Tibial nerve (tissue), 4 donors: Measurements from ENCODE around the gene TMEM239. TPM values are rescaled to one million over a fixed set of nuclear protein-coding genes. Genes with fewer than 3 reads are reported as not detected.

Experiments used
- DNase-seq, 2 donors: peaks; one replicate each; pipeline ENCODE4 v3.0.0-alpha.2; 2019; ENCODE audit warnings: low spot score in 2 of 2
- H3K27ac ChIP-seq, 4 donors: fragments of 200-600 bp; sonication (generic) in 3 of 4; one replicate each; pipeline ENCODE4 v1.5.1; 2017 to 2019; ENCODE audit warnings: mild to moderate bottlenecking in 1 of 4
- H3K27me3 ChIP-seq, 2 donors: fragments of 200-600 bp; sonication (generic) in 1 of 2; one replicate each; pipeline versions ENCODE4 v1.5.1 to v1.6.0; 2017 to 2019
- H3K36me3 ChIP-seq, 3 donors: fragments of 200-600 bp; sonication (generic); one replicate each; pipeline ENCODE4 v1.5.1; 2018 to 2019
- H3K4me1 ChIP-seq, 4 donors: fragments of 200-600 bp; sonication (generic) in 3 of 4; one replicate each; pipeline ENCODE4 v1.5.1; 2017 to 2019
- H3K4me3 ChIP-seq, 4 donors: fragments of 200-600 bp; sonication (generic) in 3 of 4; one replicate each; pipeline ENCODE4 v1.5.1; 2017 to 2019; ENCODE audit warnings: mild to moderate bottlenecking in 1 of 4, moderate library complexity in 1 of 4
- H3K9me3 ChIP-seq, 4 donors: fragments of 200-600 bp; sonication (generic) in 3 of 4; one replicate each; pipeline ENCODE4 v1.5.1; 2017 to 2019
- EP300 ChIP-seq, 2 donors: sonication (generic); formaldehyde crosslinking; IDR thresholded peaks; one replicate each; pipeline ENCODE4 v1.6.1; 2017; ENCODE audit warnings: antibody characterized with exemption in 2 of 2, mild to moderate bottlenecking in 1 of 2
- POLR2A ChIP-seq, 2 donors: fragments of 450-650 bp; IDR thresholded peaks; one replicate each; pipeline ENCODE4 v1.6.1; 2017; ENCODE audit warnings: antibody characterized with exemption in 2 of 2, mild to moderate bottlenecking in 2 of 2, moderate library complexity in 2 of 2
- WGBS, 2 donors: methylation state at CpG; one replicate each; pipeline ENCODE4 v1.1.5; 2018; 5-methylcytosine and 5-hydroxymethylcytosine counted together
- total RNA-seq, 4 donors: library from RNA; depleted of rRNA; stranded (reverse); fragments of >200 nt; gene quantifications; one replicate each; pipeline ENCODE4 v1.1.0, GENCODE V29; 2016
- TF ChIP-seq, protein P1 (sequence below), 5 experiments: fragments of 200-600 bp in 3 of 5; fragments of 450-650 bp in 2 of 5; sonication (generic) in 3 of 5; IDR thresholded peaks; one replicate each; pipeline ENCODE4 v1.5.1; 2016 to 2019; ENCODE audit warnings: antibody characterized with exemption in 5 of 5, mild to moderate bottlenecking in 3 of 5, moderate library complexity in 2 of 5

The TMEM239 gene
- total RNA-seq, 4 donors from 2014 or later: not detected

GRCh38 chr20:2793471-2793870 lies 22.7 kb upstream of the TMEM239 start:
- Histone ChIP-seq H3K36me3 (no peaks in the 10 kb centered on the region), H3K27ac (no peak overlapping the region), H3K4me1 (no peaks in the 10 kb centered on the region), H3K4me3 (no peak overlapping the region), H3K27me3 (peaks cover 0 to 38% of the 10 kb centered on the region in 2 donors), H3K9me3 (peaks cover 0 to 6% (median 0%) of the 10 kb centered on the region in 4 donors)
- DNase-seq: no peak
- 87 to 88% methylated on average over 6 of the region's 6 CpGs for WGBS, 2 donors
- TF ChIP-seq, protein P1, sequence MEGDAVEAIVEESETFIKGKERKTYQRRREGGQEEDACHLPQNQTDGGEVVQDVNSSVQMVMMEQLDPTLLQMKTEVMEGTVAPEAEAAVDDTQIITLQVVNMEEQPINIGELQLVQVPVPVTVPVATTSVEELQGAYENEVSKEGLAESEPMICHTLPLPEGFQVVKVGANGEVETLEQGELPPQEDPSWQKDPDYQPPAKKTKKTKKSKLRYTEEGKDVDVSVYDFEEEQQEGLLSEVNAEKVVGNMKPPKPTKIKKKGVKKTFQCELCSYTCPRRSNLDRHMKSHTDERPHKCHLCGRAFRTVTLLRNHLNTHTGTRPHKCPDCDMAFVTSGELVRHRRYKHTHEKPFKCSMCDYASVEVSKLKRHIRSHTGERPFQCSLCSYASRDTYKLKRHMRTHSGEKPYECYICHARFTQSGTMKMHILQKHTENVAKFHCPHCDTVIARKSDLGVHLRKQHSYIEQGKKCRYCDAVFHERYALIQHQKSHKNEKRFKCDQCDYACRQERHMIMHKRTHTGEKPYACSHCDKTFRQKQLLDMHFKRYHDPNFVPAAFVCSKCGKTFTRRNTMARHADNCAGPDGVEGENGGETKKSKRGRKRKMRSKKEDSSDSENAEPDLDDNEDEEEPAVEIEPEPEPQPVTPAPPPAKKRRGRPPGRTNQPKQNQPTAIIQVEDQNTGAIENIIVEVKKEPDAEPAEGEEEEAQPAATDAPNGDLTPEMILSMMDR (IDR thresholded peaks at IDR 0.05): no peak
- no peak for TF ChIP-seq POLR2A (IDR thresholded peaks at IDR 0.05)
- no peak for TF ChIP-seq EP300 (IDR thresholded peaks at IDR 0.05)

DNA sequence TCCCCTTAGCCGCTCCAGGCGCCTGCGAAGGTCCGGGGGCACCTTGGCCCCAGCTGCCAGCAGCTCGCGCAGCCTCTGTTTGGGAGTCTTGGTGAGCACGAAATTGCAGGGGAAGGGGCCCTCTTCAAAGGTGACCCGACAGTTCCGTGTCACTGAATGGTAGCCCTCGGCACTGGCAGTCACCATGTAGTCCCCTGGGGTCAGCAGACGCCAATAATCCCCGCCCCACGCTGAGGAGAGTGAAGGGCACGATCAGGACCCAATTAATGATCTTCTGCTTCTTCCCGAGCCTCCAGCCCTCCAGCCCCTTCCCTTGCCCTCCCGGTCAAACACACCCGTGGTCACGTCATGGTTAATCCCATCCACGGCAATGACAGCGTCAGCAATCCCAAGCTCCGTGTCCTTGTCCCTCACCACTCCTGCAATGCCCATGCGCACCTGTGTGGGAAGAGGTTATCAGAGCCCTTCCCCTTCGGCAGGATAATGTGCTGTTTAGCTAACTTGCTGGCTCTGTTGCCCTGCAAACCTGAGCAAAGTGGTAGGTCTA lies 21.9 kb upstream of the TMEM239 start:
- H3K27ac ChIP-seq: no peak overlapping the region
- peaks cover 0 to 6% (median 0%) of the 10 kb centered on the region in 4 donors for H3K9me3 ChIP-seq
- DNase-seq: no peak
- TF ChIP-seq, protein P1 (IDR thresholded peaks at IDR 0.05): no peak
- TF ChIP-seq EP300 (IDR thresholded peaks at IDR 0.05) (no peak), POLR2A (IDR thresholded peaks at IDR 0.05) (no peak)
- no peaks in the 10 kb centered on the region for H3K36me3 ChIP-seq
- no peak overlapping the region for H3K4me3 ChIP-seq
- peaks cover 0 to 42% of the 10 kb centered on the region in 2 donors for H3K27me3 ChIP-seq
- H3K4me1 ChIP-seq: peaks cover 0 to 2% (median 0%) of the 10 kb centered on the region in 4 donors
- WGBS, 2 donors: 78% methylated on average over 17 to 23 of the region's 23 CpGs

DNA sequence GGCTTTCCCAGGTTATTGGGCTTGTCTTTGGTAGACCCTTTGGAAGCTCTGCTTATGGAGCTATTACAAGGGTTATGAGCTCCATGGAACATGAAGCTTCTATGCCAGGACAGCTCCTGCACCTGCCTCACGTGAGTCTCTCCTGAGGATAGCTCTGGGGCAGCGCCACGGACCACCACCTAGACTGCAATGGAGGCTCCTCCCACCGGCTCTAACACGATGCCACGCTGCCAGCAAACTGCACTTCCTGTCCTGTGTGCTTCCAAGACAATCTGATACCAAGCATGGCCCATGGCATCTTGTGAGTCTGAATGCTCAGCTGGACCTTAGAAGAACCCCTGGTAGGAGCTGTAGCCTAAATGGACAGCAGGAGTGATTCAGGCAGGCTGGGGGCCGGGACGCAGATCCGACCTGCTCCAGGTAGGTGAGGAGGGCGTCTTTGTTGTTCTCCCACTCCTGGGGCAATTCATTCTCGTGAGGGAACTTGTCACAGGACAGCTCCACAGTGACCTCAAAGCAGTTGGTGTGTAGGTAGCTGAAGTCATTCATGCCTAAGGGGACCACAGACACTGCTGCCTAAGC lies 21.2 kb upstream of the TMEM239 start:
- Histone ChIP-seq H3K36me3 (no peaks in the 10 kb centered on the region), H3K4me3 (no peak overlapping the region), H3K4me1 (peaks cover 0 to 9% (median 0%) of the 10 kb centered on the region in 4 donors), H3K27me3 (peaks cover 0 to 44% of the 10 kb centered on the region in 2 donors), H3K9me3 (peaks cover 0 to 2% (median 0%) of the 10 kb centered on the region in 4 donors), H3K27ac (no peak overlapping the region)
- TF ChIP-seq, protein P1 (IDR thresholded peaks at IDR 0.05): no peak
- TF ChIP-seq EP300 (IDR thresholded peaks at IDR 0.05) (no peak), POLR2A (IDR thresholded peaks at IDR 0.05) (no peak)
- DNase-seq: no peak
- WGBS, 2 donors: 82 to 83% methylated on average over 11 of the region's 11 CpGs

DNA sequence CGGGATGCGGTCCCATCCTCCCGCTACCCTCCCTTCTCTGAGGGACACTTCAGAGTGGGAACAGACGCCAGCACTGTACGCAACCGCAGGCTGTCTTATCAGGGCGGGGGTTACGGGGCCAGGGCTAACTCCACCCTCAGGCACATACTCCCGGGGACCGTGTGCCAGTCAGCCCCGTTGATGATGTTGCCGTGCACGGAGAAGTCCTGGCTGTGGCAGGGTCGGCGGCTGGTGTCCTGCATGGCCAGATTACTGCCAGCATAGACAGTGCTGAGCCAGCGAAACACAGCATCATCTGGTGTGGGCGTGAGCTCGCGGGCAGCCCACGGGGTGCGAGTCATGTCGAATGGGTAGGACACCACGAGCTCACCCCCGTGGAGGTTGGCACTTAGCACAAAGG lies 20.7 kb upstream of the TMEM239 start:
- peaks cover 0 to 14% (median 2%) of the 10 kb centered on the region in 4 donors for H3K4me1 ChIP-seq

More for the DNA sequence above, 20.7 kb upstream of the TMEM239 start:
- H3K36me3 ChIP-seq: no peaks in the 10 kb centered on the region
- no peak overlapping the region for H3K4me3 ChIP-seq
- H3K27ac ChIP-seq: no peak overlapping the region
- TF ChIP-seq EP300 (IDR thresholded peaks at IDR 0.05) (no peak), POLR2A (IDR thresholded peaks at IDR 0.05) (no peak)
- TF ChIP-seq, protein P1 (IDR thresholded peaks at IDR 0.05): no peak
- no peak for DNase-seq
- 85 to 91% methylated on average over 9 to 24 of the region's 24 CpGs for WGBS, 2 donors
- peaks cover 0 to 49% of the 10 kb centered on the region in 2 donors for H3K27me3 ChIP-seq
- H3K9me3 ChIP-seq: no peaks in the 10 kb centered on the region
